ENCODE data around the gene FIG4.

Gene FIG4

GRCh38 chr6:109760208-109760607, 69.1 kb downstream of the FIG4 start:
- no peak for DNase-seq (ENCODE audit: extremely low spot score)
- ChIA-PET POLR2A (interaction anchor here (0.8 kb wide), 1 partner anchor 42 kb away, joined by 3 read pairs; no protein-coding TSS in a partner anchor), CTCF (no interaction called here)
- TF ChIP-seq PKNOX1 (IDR thresholded peaks at IDR 0.05) (no peak), FOXM1 (IDR thresholded peaks at IDR 0.05; ENCODE audit: borderline replicate concordance) (no peak), TARDBP (IDR thresholded peaks at IDR 0.05) (no peak), LEF1 (IDR thresholded peaks at IDR 0.05; ENCODE audit: borderline replicate concordance) (no peak), NFRKB (IDR thresholded peaks at IDR 0.05) (no peak), HDGF (IDR thresholded peaks at IDR 0.05; ENCODE audit: borderline replicate concordance) (no peak), CTBP1 (IDR thresholded peaks at IDR 0.05; ENCODE audit: borderline replicate concordance) (no peak), FOXK2 (IDR thresholded peaks at IDR 0.05) (no peak), SUZ12 (IDR thresholded peaks at IDR 0.05) (no peak), FOXA1 (IDR thresholded peaks at IDR 0.05) (no peak), ZNF384 (IDR thresholded peaks at IDR 0.05) (no peak), BHLHE40 (IDR thresholded peaks at IDR 0.05; ENCODE audit: borderline replicate concordance) (no peak), SP1 (IDR thresholded peaks at IDR 0.05) (no peak), ARNT (IDR thresholded peaks at IDR 0.05) (no peak), L3MBTL2 (conservative IDR thresholded peaks at IDR 0.05) (no peak), ELF4 (IDR thresholded peaks at IDR 0.05) (no peak)

- TF ChIP-seq FOXM1 (IDR thresholded peaks at IDR 0.05; ENCODE audit: borderline replicate concordance) (no peak), ARNT (IDR thresholded peaks at IDR 0.05) (no peak), ELF4 (IDR thresholded peaks at IDR 0.05) (no peak), FOXK2 (IDR thresholded peaks at IDR 0.05) (no peak), HDGF (IDR thresholded peaks at IDR 0.05; ENCODE audit: borderline replicate concordance) (no peak), BHLHE40 (IDR thresholded peaks at IDR 0.05; ENCODE audit: borderline replicate concordance) (no peak)
- no peak for DNase-seq (ENCODE audit: extremely low spot score)
- POLR2A ChIA-PET: no interaction called here
- CTCF ChIA-PET: no interaction called here
These were observed 71.1 kb downstream of the FIG4 start for GRCh38 chr6:109762166-109762565.

- CTCF ChIA-PET: no interaction called here
- POLR2A ChIA-PET: no interaction called here
- TF ChIP-seq FOXM1 (IDR thresholded peaks at IDR 0.05; ENCODE audit: borderline replicate concordance) (no peak), FOXA1 (IDR thresholded peaks at IDR 0.05) (no peak), ELF4 (IDR thresholded peaks at IDR 0.05) (no peak), PKNOX1 (IDR thresholded peaks at IDR 0.05) (no peak), TARDBP (IDR thresholded peaks at IDR 0.05) (no peak), BHLHE40 (IDR thresholded peaks at IDR 0.05; ENCODE audit: borderline replicate concordance) (no peak), FOXK2 (IDR thresholded peaks at IDR 0.05) (no peak), ARNT (IDR thresholded peaks at IDR 0.05) (no peak), HDGF (IDR thresholded peaks at IDR 0.05; ENCODE audit: borderline replicate concordance) (no peak)
- DNase-seq (ENCODE audit: extremely low spot score): no peak
These were observed 71.8 kb downstream of the FIG4 start for GRCh38 chr6:109762769-109763441.

GRCh38 chr6:109766167-109766566, 75.1 kb downstream of the FIG4 start:
- DNase-seq (ENCODE audit: extremely low spot score): no peak
- TF ChIP-seq ZNF384 (IDR thresholded peaks at IDR 0.05) (no peak), SUZ12 (IDR thresholded peaks at IDR 0.05) (no peak), HDGF (IDR thresholded peaks at IDR 0.05; ENCODE audit: borderline replicate concordance) (no peak), LEF1 (IDR thresholded peaks at IDR 0.05; ENCODE audit: borderline replicate concordance) (no peak), TARDBP (IDR thresholded peaks at IDR 0.05) (no peak)
- POLR2A ChIA-PET: no interaction called here
- CTCF ChIA-PET: interaction anchor here (0.7 kb wide), 1 partner anchor 58 kb away, joined by 3 read pairs; no protein-coding TSS in a partner anchor

- no peak for DNase-seq (ENCODE audit: extremely low spot score)
- TF ChIP-seq ZNF384 (IDR thresholded peaks at IDR 0.05) (no peak), BHLHE40 (IDR thresholded peaks at IDR 0.05; ENCODE audit: borderline replicate concordance) (no peak), ELF4 (IDR thresholded peaks at IDR 0.05) (no peak), L3MBTL2 (conservative IDR thresholded peaks at IDR 0.05) (no peak), TARDBP (IDR thresholded peaks at IDR 0.05) (no peak), HDGF (IDR thresholded peaks at IDR 0.05; ENCODE audit: borderline replicate concordance) (no peak), PKNOX1 (IDR thresholded peaks at IDR 0.05) (no peak), FOXA1 (IDR thresholded peaks at IDR 0.05) (no peak), ARNT (IDR thresholded peaks at IDR 0.05) (no peak)
- ChIA-PET POLR2A (no interaction called here), CTCF (interaction anchor here (0.7 kb wide), 1 partner anchor 20 kb away, joined by 4 read pairs; no protein-coding TSS in a partner anchor)
These were observed 76.9 kb downstream of the FIG4 start for GRCh38 chr6:109767961-109768360.

- CTCF ChIA-PET: no interaction called here
- TF ChIP-seq FOXA1 (IDR thresholded peaks at IDR 0.05): no peak
- TF ChIP-seq FOXK2 (IDR thresholded peaks at IDR 0.05): no peak
- TF ChIP-seq PKNOX1 (IDR thresholded peaks at IDR 0.05): no peak
- TF ChIP-seq FOXM1 (IDR thresholded peaks at IDR 0.05; ENCODE audit: borderline replicate concordance): no peak
- TF ChIP-seq ZNF384 (IDR thresholded peaks at IDR 0.05): no peak
- no peak for TF ChIP-seq ELF4 (IDR thresholded peaks at IDR 0.05)
- TF ChIP-seq CTBP1 (IDR thresholded peaks at IDR 0.05; ENCODE audit: borderline replicate concordance): no peak
- no peak for TF ChIP-seq ARNT (IDR thresholded peaks at IDR 0.05)
- TF ChIP-seq L3MBTL2 (conservative IDR thresholded peaks at IDR 0.05): no peak
- TF ChIP-seq LEF1 (IDR thresholded peaks at IDR 0.05; ENCODE audit: borderline replicate concordance): no peak
- TF ChIP-seq HDGF (IDR thresholded peaks at IDR 0.05; ENCODE audit: borderline replicate concordance): no peak
- TF ChIP-seq SUZ12 (IDR thresholded peaks at IDR 0.05): no peak
- TF ChIP-seq SP1 (IDR thresholded peaks at IDR 0.05): no peak
- DNase-seq (ENCODE audit: extremely low spot score): no peak
- POLR2A ChIA-PET: no interaction called here
These were observed 77.4 kb downstream of the FIG4 start for GRCh38 chr6:109768485-109768884.
